HCT116 (cell line): ENCODE results near the gene MAN2A2. TPM values are rescaled to one million over a fixed set of nuclear protein-coding genes. Genes with fewer than 3 reads are reported as not detected.

ENCODE experiments used
- ATAC-seq: fragments of 200-7000 bp; cut with Tn5 transposase; 2 replicates; pipeline ENCODE4 v1.9.1; 2020; ENCODE audit warnings: mild to moderate bottlenecking, moderate library complexity
- BruUV-seq: library from RNA; stranded (reverse); fragments of 400-500 nt; replicated peaks from 2 replicates; lab custom pipeline; 2021; lab: Mats Ljungman, UMichigan
- CTCF ChIA-PET: fragments of 300-600 bp; sonication (Branson Sonifier 250); formaldehyde crosslinking; loops from one replicate; lab custom pipeline; 2021; ENCODE audit warnings: antibody characterized with exemption; lab: Charles Lee
- POLR2A ChIA-PET: fragments of 300-600, 350-600 bp; sonication (Branson Sonifier 250); formaldehyde crosslinking; loops from one replicate; lab custom pipeline; 2021; ENCODE audit warnings: antibody characterized with exemption; lab: Charles Lee
- RAD21 ChIA-PET, 2 experiments: fragments of 300-600 bp; sonication (Branson Sonifier 250); formaldehyde crosslinking; loops; one replicate each; lab custom pipeline; 2023; ENCODE audit warnings: low total read pairs in 2 of 2; ENCODE audit not compliant: uncharacterized antibody in 2 of 2, unreplicated experiment in 2 of 2, low non-redundant PET in 1 of 2; lab: Charles Lee
- DNase-seq: peaks from one replicate; pipeline ENCODE4 v3.0.0-alpha.2; 2010; ENCODE audit warnings: low read depth, low spot score
- H2AFZ ChIP-seq: fragments of 200-600 bp; shearing (Covaris generic), sonication (generic); 2 replicates; pipeline ENCODE4 v1.6.1; 2017; ENCODE audit warnings: low read depth, mixed run types, mixed read lengths, antibody characterized with exemption, low read length; ENCODE audit not compliant: poor library complexity, severe bottlenecking
- H3K27ac ChIP-seq: 2 replicates; pipeline ENCODE4 v1.5.1; 2012; ENCODE audit warnings: low read depth, low read length
- H3K27me3 ChIP-seq: fragments of 200-600 bp; sonication (generic); 2 replicates; pipeline ENCODE4 v1.6.1; 2016; ENCODE audit warnings: mixed run types, low read length, mixed read lengths; ENCODE audit not compliant: insufficient read depth
- H3K36me3 ChIP-seq, 2 experiments: fragments of 200-500 bp in 1 of 2; fragments of 200-600 bp in 1 of 2; sonication (Bioruptor generic) in 1 of 2; sonication (generic) in 1 of 2; 2 replicates each; pipeline versions ENCODE4 v1.5.1 to v1.6.1; 2014 to 2016; ENCODE audit warnings: low read length in 2 of 2, inconsistent platforms in 1 of 2, mixed read lengths in 1 of 2, mixed run types in 1 of 2; ENCODE audit not compliant: insufficient read depth in 2 of 2, control insufficient read depth in 1 of 2
- H3K4me1 ChIP-seq, 2 experiments: fragments of 200-600 bp in 1 of 2; sonication (generic) in 1 of 2; 2 replicates each; pipeline versions ENCODE4 v1.5.1 to v1.6.1; 2012 to 2017; ENCODE audit warnings: low read length in 2 of 2, inconsistent platforms in 1 of 2, mild to moderate bottlenecking in 1 of 2, mixed read lengths in 1 of 2, mixed run types in 1 of 2, moderate library complexity in 1 of 2; ENCODE audit not compliant: insufficient read depth in 2 of 2, control insufficient read depth in 1 of 2
- H3K4me2 ChIP-seq: fragments of 200-600 bp; sonication (generic); 2 replicates; pipeline ENCODE4 v1.6.1; 2017; ENCODE audit warnings: mixed run types, low read length, mixed read lengths
- H3K4me3 ChIP-seq, 2 experiments: fragments of 200-600 bp in 1 of 2; sonication (generic) in 1 of 2; replicated peaks in 1 of 2; 2 replicates each; pipeline ENCODE4 v1.5.1; 2011 to 2016; ENCODE audit warnings: low read length in 2 of 2, control low read depth in 1 of 2, low read depth in 1 of 2, mild to moderate bottlenecking in 1 of 2, mixed read lengths in 1 of 2, mixed run types in 1 of 2
- H3K79me2 ChIP-seq: fragments of 200-600 bp; sonication (generic); 2 replicates; pipeline ENCODE4 v1.6.1; 2017; ENCODE audit warnings: mild to moderate bottlenecking, mixed run types, low read length, moderate library complexity, mixed read lengths; ENCODE audit not compliant: insufficient read depth
- H3K9ac ChIP-seq: fragments of 200-600 bp; sonication (generic); 2 replicates; pipeline ENCODE4 v1.6.1; 2016; ENCODE audit warnings: low read length, mixed read lengths
- H3K9me2 ChIP-seq: fragments of 200-600 bp; sonication (generic), shearing (Covaris generic); 2 replicates; pipeline ENCODE4 v1.6.1; 2017; ENCODE audit warnings: mixed run types, mild to moderate bottlenecking, moderate library complexity; ENCODE audit not compliant: insufficient read depth
- H3K9me3 ChIP-seq, 2 experiments: fragments of 200-500 bp in 1 of 2; fragments of 200-600 bp in 1 of 2; sonication (Bioruptor generic) in 1 of 2; sonication (generic) in 1 of 2; 2 replicates each; pipeline ENCODE4 v1.6.1; 2014 to 2017; ENCODE audit warnings: low read length in 2 of 2, mixed read lengths in 2 of 2, inconsistent platforms in 1 of 2, low read depth in 1 of 2, mild to moderate bottlenecking in 1 of 2, mixed run types in 1 of 2, moderate library complexity in 1 of 2; ENCODE audit not compliant: control insufficient read depth in 1 of 2, insufficient read depth in 1 of 2
- H4K20me1 ChIP-seq: fragments of 200-600 bp; sonication (generic), shearing (Covaris generic); 2 replicates; pipeline ENCODE4 v1.6.1; 2017; ENCODE audit warnings: mixed run types, mild to moderate bottlenecking, moderate library complexity; ENCODE audit not compliant: insufficient read depth
- CBX3 ChIP-seq: IDR thresholded peaks from 2 replicates; pipeline ENCODE4 v1.6.1; 2012; ENCODE audit warnings: low read depth
- CEBPB ChIP-seq: IDR thresholded peaks from 2 replicates; pipeline ENCODE4 v1.6.1; 2012; ENCODE audit warnings: low read depth
- CTCF ChIP-seq, 3 experiments: fragments of 200-600 bp in 1 of 3; sonication (generic) in 1 of 3; IDR thresholded peaks in 2 of 3; conservative IDR thresholded peaks in 1 of 3; 2 replicates each; pipeline ENCODE4 v1.5.1; 2012 to 2017; ENCODE audit warnings: low read depth in 2 of 3, low read length in 2 of 3, antibody characterized with exemption in 1 of 3, borderline replicate concordance in 1 of 3, control low read depth in 1 of 3, mild to moderate bottlenecking in 1 of 3, mixed read lengths in 1 of 3, mixed run types in 1 of 3, moderate library complexity in 1 of 3; ENCODE audit not compliant: insufficient read depth in 1 of 3
- EGR1 ChIP-seq: IDR thresholded peaks from 2 replicates; pipeline ENCODE4 v1.6.1; 2012; ENCODE audit warnings: low read depth
- EZH2 ChIP-seq: fragments of 200-600 bp; sonication (generic); IDR thresholded peaks from 2 replicates; pipeline ENCODE4 v1.6.1; 2017; ENCODE audit warnings: antibody characterized with exemption, mixed run types
- EZH2phosphoT487 ChIP-seq: fragments of 200-600 bp; IDR thresholded peaks from 2 replicates; pipeline ENCODE4 v1.6.1; 2018; ENCODE audit warnings: antibody characterized with exemption, borderline replicate concordance
- FOSL1 ChIP-seq: IDR thresholded peaks from 2 replicates; pipeline ENCODE4 v1.6.1; 2012; ENCODE audit warnings: low read depth
- POLR2AphosphoS5 ChIP-seq: IDR thresholded peaks from 2 replicates; pipeline ENCODE4 v1.6.1; 2011; ENCODE audit warnings: mild to moderate bottlenecking, low read depth, low read length, moderate library complexity
- RAD21 ChIP-seq: IDR thresholded peaks from 2 replicates; pipeline ENCODE4 v1.6.1; 2012; ENCODE audit warnings: low read depth, mild to moderate bottlenecking
- REST ChIP-seq: IDR thresholded peaks from 2 replicates; pipeline ENCODE4 v1.6.1; 2012; ENCODE audit warnings: low read depth
- SP1 ChIP-seq: IDR thresholded peaks from 2 replicates; pipeline ENCODE4 v1.6.1; 2012; ENCODE audit warnings: low read depth
- SRF ChIP-seq: IDR thresholded peaks from 2 replicates; pipeline ENCODE4 v1.6.1; 2012; ENCODE audit warnings: low read depth
- YY1 ChIP-seq: IDR thresholded peaks from 2 replicates; pipeline ENCODE4 v1.6.1; 2011; ENCODE audit warnings: low read length, low read depth, moderate library complexity, mild to moderate bottlenecking; ENCODE audit not compliant: insufficient replicate concordance; ENCODE audit errors: extremely low read depth
- ZBTB33 ChIP-seq: IDR thresholded peaks from 2 replicates; pipeline ENCODE4 v1.6.1; 2011; ENCODE audit warnings: mild to moderate bottlenecking, low read length, moderate library complexity; ENCODE audit not compliant: insufficient replicate concordance; ENCODE audit errors: extremely low read depth
- ZNF274 ChIP-seq: fragments of 200-500 bp; sonication (Bioruptor generic); IDR thresholded peaks from 2 replicates; pipeline ENCODE4 v1.6.1; 2014; ENCODE audit warnings: mild to moderate bottlenecking, low read depth, low read length, inconsistent platforms
- intact Hi-C: fragments of 100-400 bp; cut with micrococcal nuclease; formaldehyde crosslinking; loops from 2 replicates; pipeline ENCODE4 v1.10.0; 2022
- total RNA-seq: library from RNA; stranded (reverse); gene quantifications from one replicate; pipeline ENCODE4 v1.2.1, GENCODE V29; 2021; ENCODE audit not compliant: unreplicated experiment

The MAN2A2 gene
- total RNA-seq, 1 experiment from 2014 or later, result 44.9 TPM

- no TSS peak for BruUV-seq
- Histone ChIP-seq H3K79me2 (peaks cover 30% of the 10 kb centered on the region), H3K9ac (no peak overlapping the region), H4K20me1 (no peaks in the 10 kb centered on the region), H3K9me2 (no peaks in the 10 kb centered on the region), H3K27ac (no peak overlapping the region), H3K4me2 (no peak overlapping the region), H3K36me3 (peaks cover 10 to 11% of the 10 kb centered on the region in 2 experiments; a peak in 3 of 4 replicates), H3K4me3 (no peak overlapping the region), H2AFZ (no peak overlapping the region), H3K4me1 (peaks cover 22 to 25% of the 10 kb centered on the region in 2 experiments), H3K27me3 (no peaks in the 10 kb centered on the region), H3K9me3 (no peaks in the 10 kb centered on the region)
- no peak for TF ChIP-seq YY1
- TF ChIP-seq ZBTB33, result no peak
- TF ChIP-seq SRF, result no peak
- TF ChIP-seq SP1, result no peak
- TF ChIP-seq CBX3, result no peak
- no peak for TF ChIP-seq POLR2AphosphoS5
- TF ChIP-seq EZH2phosphoT487, result no peak
- TF ChIP-seq REST, result no peak
- TF ChIP-seq CEBPB, result no peak
- TF ChIP-seq CTCF (IDR thresholded peaks at IDR 0.05 in 2 of 3, conservative IDR thresholded peaks at IDR 0.05 in 1 of 3; ENCODE audit: borderline replicate concordance in 1 of 3, insufficient read depth in 1 of 3, low read depth in 2 of 3, low read length in 2 of 3), result no peak
- TF ChIP-seq RAD21, result no peak
- TF ChIP-seq EGR1, result no peak
- TF ChIP-seq EZH2, result no peak
- TF ChIP-seq FOSL1, result no peak
- TF ChIP-seq ZNF274, result no peak
- DNase-seq (no peak), ATAC-seq (no peak)
- intact Hi-C loops, result no loop called here
- RAD21 ChIA-PET, result no interaction called here
- POLR2A ChIA-PET, result no interaction called here
- CTCF ChIA-PET, result no interaction called here
These were observed 27.1 kb upstream of the MAN2A2 start for GRCh38 chr15:90876046-90876445.
